Measurements from ENCODE around the gene MYO5B. TPM values are rescaled to one million over a fixed set of nuclear protein-coding genes. Genes with fewer than 3 reads are reported as not detected.

Gene MYO5B
- total RNA-seq, 1 experiment from 2014 or later, result 32.1 TPM

DNA sequence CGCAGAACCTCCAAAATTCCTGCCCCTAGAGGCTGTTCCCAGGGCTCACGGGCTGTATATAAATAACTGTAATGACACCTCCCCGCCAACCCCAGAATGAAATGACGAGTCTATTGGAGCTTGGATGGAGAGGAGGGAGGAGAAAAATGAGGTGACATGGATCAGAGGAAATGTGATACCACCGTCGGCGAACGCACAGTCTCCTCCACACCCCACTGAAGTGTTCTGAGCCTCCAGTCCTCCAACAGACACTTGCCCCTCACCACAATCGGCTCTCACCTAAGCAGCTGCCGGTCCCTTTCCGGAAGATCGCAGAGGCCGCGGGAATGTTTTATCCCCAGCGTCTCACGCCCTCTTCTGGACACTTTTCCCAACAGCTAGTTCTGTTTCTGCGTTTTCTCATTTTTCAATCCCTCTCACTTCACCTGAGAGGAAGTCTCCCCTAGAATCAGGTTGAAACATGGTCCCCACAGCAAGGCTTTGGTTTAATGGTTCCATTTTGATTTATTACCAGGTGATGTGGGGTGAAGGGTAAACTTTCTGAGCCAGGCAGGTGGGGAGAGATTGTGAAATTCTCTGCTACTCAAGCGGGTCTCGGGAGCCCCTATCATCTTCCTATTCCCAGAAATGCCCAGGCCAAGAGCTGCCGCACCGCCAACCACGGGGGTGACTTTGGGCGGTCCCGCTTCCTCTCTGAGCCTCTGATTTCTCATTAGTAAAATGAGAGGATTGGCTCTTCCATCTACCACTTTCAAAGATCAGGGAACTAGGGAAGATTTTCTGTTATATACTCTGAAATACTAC, 9.1 kb upstream of the MYO5B start:
- H3K4me2 ChIP-seq (ENCODE audit: low read length), result peak overlapping the region; percentile 68
- POLR2A ChIA-PET, result interaction anchor here (1.0 kb wide), 1 partner anchor 717 kb away, joined by 7 read pairs; the partner anchor contains the start of gene C18orf32

More for the DNA sequence above, 9.1 kb upstream of the MYO5B start:
- Histone ChIP-seq H3K36me3 (ENCODE audit: control insufficient read depth in 1 of 2, insufficient read depth in 2 of 2, low read length in 2 of 2) (no peaks in the 10 kb centered on the region), H3K9me3 (ENCODE audit: control insufficient read depth in 1 of 2, insufficient read depth in 1 of 2, low read depth in 1 of 2, low read length in 2 of 2) (no peaks in the 10 kb centered on the region), H3K4me3 (replicated peaks in 1 of 2; ENCODE audit: low read depth in 1 of 2, low read length in 2 of 2) (peak overlapping the region; percentile 28 to 43), H4K20me1 (ENCODE audit: insufficient read depth) (no peaks in the 10 kb centered on the region), H3K9me2 (ENCODE audit: insufficient read depth) (no peaks in the 10 kb centered on the region), H3K27ac (ENCODE audit: low read depth, low read length) (no peak overlapping the region), H3K4me1 (ENCODE audit: control insufficient read depth in 1 of 2, insufficient read depth in 2 of 2, low read length in 2 of 2) (peaks cover 0 to 14% of the 10 kb centered on the region in 2 experiments; a peak in 1 of 4 replicates), H3K79me2 (ENCODE audit: insufficient read depth, low read length) (no peaks in the 10 kb centered on the region), H3K27me3 (ENCODE audit: insufficient read depth, low read length) (no peaks in the 10 kb centered on the region), H2AFZ (ENCODE audit: low read depth, low read length, poor library complexity, severe bottlenecking) (peak overlapping the region; percentile 82), H3K9ac (ENCODE audit: low read length) (no peak overlapping the region)
- intact Hi-C loops (cut with micrococcal nuclease), result loop anchor here (1.0 to 10.0 kb wide), 5 partner anchors 92 to 1529 kb away; no protein-coding TSS in a partner anchor
- RAD21 ChIA-PET (ENCODE audit: low non-redundant PET in 1 of 2, low total read pairs in 2 of 2, uncharacterized antibody in 2 of 2, unreplicated experiment in 2 of 2), result interaction anchor here (0.7 to 1.4 kb wide), 6 partner anchors 123 to 194 kb away, joined by 3 to 7 read pairs (median 3); no protein-coding TSS in a partner anchor
- CTCF ChIA-PET, result interaction anchor here (0.6 to 3.0 kb wide), 32 partner anchors 9 to 739 kb away, joined by 3 to 55 read pairs (median 4); partner anchors contain the start of genes MBD1 and MYO5B
- peak; percentile 49 for DNase-seq (ENCODE audit: low read depth, low spot score)
- ATAC-seq, result peak; percentile 95
- TF ChIP-seq SIN3A (IDR thresholded peaks at IDR 0.05; ENCODE audit: low read depth) (no peak), TCF7L2 (IDR thresholded peaks at IDR 0.05; ENCODE audit: borderline replicate concordance, extremely low read depth, insufficient read depth, insufficient read length) (peak; percentile 70), POLR2AphosphoS5 (IDR thresholded peaks at IDR 0.05; ENCODE audit: low read depth, low read length) (no peak), SP1 (IDR thresholded peaks at IDR 0.05; ENCODE audit: low read depth) (no peak), RAD21 (IDR thresholded peaks at IDR 0.05; ENCODE audit: low read depth) (peak; percentile 88), POLR2A (IDR thresholded peaks at IDR 0.05; ENCODE audit: borderline replicate concordance, extremely low read depth, insufficient read depth, insufficient read length) (no peak)
- TF ChIP-seq, protein P1, sequence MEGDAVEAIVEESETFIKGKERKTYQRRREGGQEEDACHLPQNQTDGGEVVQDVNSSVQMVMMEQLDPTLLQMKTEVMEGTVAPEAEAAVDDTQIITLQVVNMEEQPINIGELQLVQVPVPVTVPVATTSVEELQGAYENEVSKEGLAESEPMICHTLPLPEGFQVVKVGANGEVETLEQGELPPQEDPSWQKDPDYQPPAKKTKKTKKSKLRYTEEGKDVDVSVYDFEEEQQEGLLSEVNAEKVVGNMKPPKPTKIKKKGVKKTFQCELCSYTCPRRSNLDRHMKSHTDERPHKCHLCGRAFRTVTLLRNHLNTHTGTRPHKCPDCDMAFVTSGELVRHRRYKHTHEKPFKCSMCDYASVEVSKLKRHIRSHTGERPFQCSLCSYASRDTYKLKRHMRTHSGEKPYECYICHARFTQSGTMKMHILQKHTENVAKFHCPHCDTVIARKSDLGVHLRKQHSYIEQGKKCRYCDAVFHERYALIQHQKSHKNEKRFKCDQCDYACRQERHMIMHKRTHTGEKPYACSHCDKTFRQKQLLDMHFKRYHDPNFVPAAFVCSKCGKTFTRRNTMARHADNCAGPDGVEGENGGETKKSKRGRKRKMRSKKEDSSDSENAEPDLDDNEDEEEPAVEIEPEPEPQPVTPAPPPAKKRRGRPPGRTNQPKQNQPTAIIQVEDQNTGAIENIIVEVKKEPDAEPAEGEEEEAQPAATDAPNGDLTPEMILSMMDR (IDR thresholded peaks at IDR 0.05 in 2 of 3, conservative IDR thresholded peaks at IDR 0.05 in 1 of 3; ENCODE audit: borderline replicate concordance in 1 of 3, insufficient read depth in 1 of 3, low read depth in 2 of 3, low read length in 2 of 3), result peak; percentile 61 to 84 (median 74)
- TF ChIP-seq, protein P2, sequence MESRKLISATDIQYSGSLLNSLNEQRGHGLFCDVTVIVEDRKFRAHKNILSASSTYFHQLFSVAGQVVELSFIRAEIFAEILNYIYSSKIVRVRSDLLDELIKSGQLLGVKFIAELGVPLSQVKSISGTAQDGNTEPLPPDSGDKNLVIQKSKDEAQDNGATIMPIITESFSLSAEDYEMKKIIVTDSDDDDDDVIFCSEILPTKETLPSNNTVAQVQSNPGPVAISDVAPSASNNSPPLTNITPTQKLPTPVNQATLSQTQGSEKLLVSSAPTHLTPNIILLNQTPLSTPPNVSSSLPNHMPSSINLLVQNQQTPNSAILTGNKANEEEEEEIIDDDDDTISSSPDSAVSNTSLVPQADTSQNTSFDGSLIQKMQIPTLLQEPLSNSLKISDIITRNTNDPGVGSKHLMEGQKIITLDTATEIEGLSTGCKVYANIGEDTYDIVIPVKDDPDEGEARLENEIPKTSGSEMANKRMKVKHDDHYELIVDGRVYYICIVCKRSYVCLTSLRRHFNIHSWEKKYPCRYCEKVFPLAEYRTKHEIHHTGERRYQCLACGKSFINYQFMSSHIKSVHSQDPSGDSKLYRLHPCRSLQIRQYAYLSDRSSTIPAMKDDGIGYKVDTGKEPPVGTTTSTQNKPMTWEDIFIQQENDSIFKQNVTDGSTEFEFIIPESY (IDR thresholded peaks at IDR 0.05; ENCODE audit: extremely low read depth, insufficient replicate concordance, low read length), result no peak
- no TSS peak for BruUV-seq (replicated peaks)
